ENCODE data around the gene SFT2D3. TPM values are rescaled to one million over a fixed set of nuclear protein-coding genes. Genes with fewer than 3 reads are reported as not detected.

SFT2D3 gene
- total and polyA plus RNA-seq, 9 of the 15 experiments (the other 6 are each of a cell fraction or from before 2014, with no cell fraction given), result 7.5 to 9.9 (median 8.9) TPM; not detected in 2

GRCh38 chr2:127653421-127654083 lies 47.7 kb upstream of the SFT2D3 start (continued):
- TF ChIP-seq STAG1 (CRISPR knock-in tag; IDR thresholded peaks at IDR 0.05; ENCODE audit: borderline replicate concordance) (no peak), LEF1 (IDR thresholded peaks at IDR 0.05) (no peak), NR2C1 (IDR thresholded peaks at IDR 0.05) (no peak), NR2C1 (tag; IDR thresholded peaks at IDR 0.05) (no peak), MAFG (tag; conservative IDR thresholded peaks at IDR 0.05) (no peak), SMC3 (conservative IDR thresholded peaks at IDR 0.05; ENCODE audit: insufficient read depth, low read depth, low read length) (no peak), RBBP5 (IDR thresholded peaks at IDR 0.05; ENCODE audit: borderline replicate concordance, insufficient read depth, low read length, poor library complexity, severe bottlenecking) (no peak)

DNA sequence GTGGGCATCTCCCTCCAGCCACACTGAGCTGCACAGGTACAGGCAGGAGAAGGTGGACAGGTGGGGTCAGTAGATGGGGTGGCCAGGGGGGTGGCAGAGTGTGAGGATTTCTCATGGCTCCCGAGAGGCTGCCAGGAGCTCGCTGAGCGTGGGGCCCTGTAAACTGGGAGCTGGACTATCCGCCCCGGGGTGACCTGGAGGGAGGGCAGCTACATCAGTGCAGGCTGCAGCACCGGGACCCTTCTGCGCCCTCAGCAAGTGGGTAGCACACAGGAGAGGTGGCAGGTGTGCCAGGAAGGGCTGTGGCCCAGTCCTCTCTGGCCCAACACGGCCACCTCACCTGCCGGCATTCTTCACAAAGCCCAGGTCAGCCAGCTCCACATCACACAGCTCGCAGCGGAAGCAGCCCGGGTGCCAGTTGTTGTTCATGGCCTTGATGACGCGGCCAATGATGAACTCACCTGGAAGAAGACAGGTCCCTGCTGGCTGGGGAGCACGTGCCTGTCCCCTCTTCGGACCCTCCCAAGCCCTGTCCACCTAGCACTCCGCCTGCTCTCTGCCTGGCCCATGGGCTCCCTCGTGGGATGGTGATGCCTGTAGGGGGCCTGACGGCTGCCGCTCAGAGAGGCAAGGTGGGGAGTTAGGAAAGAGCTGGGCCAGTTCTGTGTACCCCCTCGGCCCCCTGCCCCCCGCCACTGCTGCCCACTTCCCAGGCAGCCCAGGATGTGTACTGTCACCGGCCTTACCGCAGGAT lies 47.0 kb upstream of the SFT2D3 start:
- ATAC-seq, result no peak
- H3K79me2 ChIP-seq (ENCODE audit: control insufficient read depth, insufficient read depth, low read length), result no peaks in the 10 kb centered on the region
- H4K20me1 ChIP-seq (replicated peaks; ENCODE audit: control insufficient read depth, insufficient read depth, low read length), result peaks cover 13% of the 10 kb centered on the region; the same call in 1 of the 2 replicates
- no peak overlapping the region for H2AFZ ChIP-seq (ENCODE audit: low read depth, low read length)
- H3K27ac ChIP-seq (ENCODE audit: extremely low read depth, low read depth, low read length), result no peak overlapping the region
- no peak overlapping the region for H3K4me3 ChIP-seq
- no peak for FAIRE-seq
- no peaks in the 10 kb centered on the region for H3K36me3 ChIP-seq (ENCODE audit: control insufficient read depth, insufficient read depth, low read length)
- peaks cover 56 to 86% of the 10 kb centered on the region in 2 experiments for H3K27me3 ChIP-seq (ENCODE audit: control insufficient read depth in 2 of 2, insufficient read depth in 2 of 2, low read length in 2 of 2)
- H3K9me3 ChIP-seq (replicated peaks; ENCODE audit: control insufficient read depth, insufficient read depth, low read depth, low read length), result no peaks in the 10 kb centered on the region
- ChIA-PET CTCF (ENCODE audit: low intra/inter-chr PET ratio) (no interaction called here), POLR2A (interaction anchor here (0.6 kb wide), 1 partner anchor 63 kb away, joined by 3 read pairs; no protein-coding TSS in a partner anchor)
- no peak overlapping the region for H3K4me2 ChIP-seq (ENCODE audit: insufficient read depth, low read length)
- H3K9me1 ChIP-seq (ENCODE audit: control insufficient read depth, insufficient read depth, low read length), result no peaks in the 10 kb centered on the region
- H3K9ac ChIP-seq (ENCODE audit: insufficient read depth in 1 of 2, low read depth in 2 of 2, low read length in 2 of 2), result no peak overlapping the region; a peak in 1 of 4 replicates
- H3K4me1 ChIP-seq (replicated peaks in 1 of 2; ENCODE audit: control insufficient read depth in 2 of 2, insufficient read depth in 2 of 2, low read length in 2 of 2), result peaks cover 0 to 27% of the 10 kb centered on the region in 2 experiments; a peak in 1 of 5 replicates
- no TSS peak for BruUV-seq (replicated peaks)
- in situ Hi-C loops (cut with MboI) (no loop called here), intact Hi-C loops (cut with micrococcal nuclease) (no loop called here)
- DNase-seq (ENCODE audit: extremely low read depth in 1 of 4, low spot score in 3 of 4), result no peak
- 6% methylated on average over 17 of the region's 24 CpGs for WGBS (ENCODE audit: insufficient coverage, low coverage, missing lambda C conversion rate)
- TF ChIP-seq U2AF1 (optimal IDR thresholded peaks at IDR 0.05; ENCODE audit: low read depth, low read length) (no peak), THRAP3 (IDR thresholded peaks at IDR 0.05; ENCODE audit: borderline replicate concordance) (no peak), SP1 (CRISPR knock-in tag; IDR thresholded peaks at IDR 0.05) (no peak), MCM5 (IDR thresholded peaks at IDR 0.05; ENCODE audit: low read depth) (no peak), XRCC3 (IDR thresholded peaks at IDR 0.05) (no peak), RB1 (IDR thresholded peaks at IDR 0.05; ENCODE audit: low read depth) (no peak), KDM2B (CRISPR knock-in tag; IDR thresholded peaks at IDR 0.05) (no peak), GABPB1 (CRISPR knock-in tag; IDR thresholded peaks at IDR 0.05) (no peak), ETV1 (tag; conservative IDR thresholded peaks at IDR 0.05; ENCODE audit: low read depth) (no peak)
- TF ChIP-seq, protein P1, sequence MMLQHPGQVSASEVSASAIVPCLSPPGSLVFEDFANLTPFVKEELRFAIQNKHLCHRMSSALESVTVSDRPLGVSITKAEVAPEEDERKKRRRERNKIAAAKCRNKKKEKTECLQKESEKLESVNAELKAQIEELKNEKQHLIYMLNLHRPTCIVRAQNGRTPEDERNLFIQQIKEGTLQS (IDR thresholded peaks at IDR 0.05), result no peak
- TF ChIP-seq, protein P1 (CRISPR knock-in tag; conservative IDR thresholded peaks at IDR 0.05), result no peak

Data from K562 (cell line).